ENCODE results near the gene CYP26A1.

Gene CYP26A1

GRCh38 chr10:93115661-93116383 is 42.1 kb downstream of the CYP26A1 start:
- no peak overlapping the region for H3K4me3 ChIP-seq (ENCODE audit: low read depth in 1 of 2, low read length in 2 of 2)
- H4K20me1 ChIP-seq (ENCODE audit: insufficient read depth, low read length): no peaks in the 10 kb centered on the region
- no peak overlapping the region for H3K4me2 ChIP-seq (ENCODE audit: insufficient read depth, low read length)
- no peak overlapping the region for H3K27ac ChIP-seq (ENCODE audit: low read length)
- no peak overlapping the region for H3K9ac ChIP-seq (ENCODE audit: low read depth, low read length)
- ATAC-seq (ENCODE audit: insufficient read depth, low read depth): peak; percentile 84
- no peak overlapping the region for H2AFZ ChIP-seq (ENCODE audit: low read depth, low read length)
- no peaks in the 10 kb centered on the region for H3K36me3 ChIP-seq (ENCODE audit: insufficient read depth, low read length)
- TF ChIP-seq CTCF (IDR thresholded peaks at IDR 0.05; ENCODE audit: borderline replicate concordance, extremely low read depth, low read length, poor library complexity, severe bottlenecking): peak; percentile 85
- TF ChIP-seq EZH2 (IDR thresholded peaks at IDR 0.05; ENCODE audit: borderline replicate concordance, low read depth, low read length, severe bottlenecking): no peak
- H3K9me3 ChIP-seq (ENCODE audit: insufficient read depth, low read length, severe bottlenecking): no peaks in the 10 kb centered on the region
- no peaks in the 10 kb centered on the region for H3K79me2 ChIP-seq (ENCODE audit: insufficient read depth, low read length)
- peaks cover 10% of the 10 kb centered on the region for H3K27me3 ChIP-seq (ENCODE audit: insufficient read depth, low read length, poor library complexity)
- peak; percentile 76 for DNase-seq
- H3K4me1 ChIP-seq (ENCODE audit: insufficient read depth, low read length): peaks cover 11% of the 10 kb centered on the region

GRCh38 chr10:93121311-93121710 is 47.6 kb downstream of the CYP26A1 start:
- peaks cover under 1% of the 10 kb centered on the region; the same call in 1 of the 2 replicates for H3K4me1 ChIP-seq (ENCODE audit: insufficient read depth, low read length)
- peaks cover 7% of the 10 kb centered on the region for H3K9me3 ChIP-seq (ENCODE audit: insufficient read depth, low read length, severe bottlenecking)
- no peak overlapping the region for H2AFZ ChIP-seq (ENCODE audit: low read depth, low read length)
- no peaks in the 10 kb centered on the region for H3K79me2 ChIP-seq (ENCODE audit: insufficient read depth, low read length)
- no peak for TF ChIP-seq EZH2 (IDR thresholded peaks at IDR 0.05; ENCODE audit: borderline replicate concordance, low read depth, low read length, severe bottlenecking)
- no peak for TF ChIP-seq CTCF (IDR thresholded peaks at IDR 0.05; ENCODE audit: borderline replicate concordance, extremely low read depth, low read length, poor library complexity, severe bottlenecking)
- no peak overlapping the region for H3K27ac ChIP-seq (ENCODE audit: low read length)
- DNase-seq (no peak), ATAC-seq (ENCODE audit: insufficient read depth, low read depth) (no peak)
- no peak overlapping the region for H3K9ac ChIP-seq (ENCODE audit: low read depth, low read length)
- H3K4me2 ChIP-seq (ENCODE audit: insufficient read depth, low read length): no peak overlapping the region
- H3K27me3 ChIP-seq (ENCODE audit: insufficient read depth, low read length, poor library complexity): no peaks in the 10 kb centered on the region
- no peaks in the 10 kb centered on the region for H4K20me1 ChIP-seq (ENCODE audit: insufficient read depth, low read length)
- H3K4me3 ChIP-seq (ENCODE audit: low read depth in 1 of 2, low read length in 2 of 2): no peak overlapping the region
- no peaks in the 10 kb centered on the region for H3K36me3 ChIP-seq (ENCODE audit: insufficient read depth, low read length)

- Histone ChIP-seq H2AFZ (ENCODE audit: low read depth, low read length) (no peak overlapping the region), H4K20me1 (ENCODE audit: insufficient read depth, low read length) (no peaks in the 10 kb centered on the region), H3K9ac (ENCODE audit: low read depth, low read length) (no peak overlapping the region), H3K4me1 (ENCODE audit: insufficient read depth, low read length) (no peaks in the 10 kb centered on the region), H3K79me2 (ENCODE audit: insufficient read depth, low read length) (no peaks in the 10 kb centered on the region), H3K27me3 (ENCODE audit: insufficient read depth, low read length, poor library complexity) (no peaks in the 10 kb centered on the region), H3K4me3 (ENCODE audit: low read depth in 1 of 2, low read length in 2 of 2) (no peak overlapping the region), H3K36me3 (ENCODE audit: insufficient read depth, low read length) (no peaks in the 10 kb centered on the region), H3K27ac (ENCODE audit: low read length) (no peak overlapping the region), H3K4me2 (ENCODE audit: insufficient read depth, low read length) (no peak overlapping the region), H3K9me3 (ENCODE audit: insufficient read depth, low read length, severe bottlenecking) (peaks cover 14% of the 10 kb centered on the region)
- DNase-seq (no peak), ATAC-seq (ENCODE audit: insufficient read depth, low read depth) (no peak)
- TF ChIP-seq EZH2 (IDR thresholded peaks at IDR 0.05; ENCODE audit: borderline replicate concordance, low read depth, low read length, severe bottlenecking) (no peak), CTCF (IDR thresholded peaks at IDR 0.05; ENCODE audit: borderline replicate concordance, extremely low read depth, low read length, poor library complexity, severe bottlenecking) (no peak)
Observed at GRCh38 chr10:93123766-93124165, 50.1 kb downstream of the CYP26A1 start.
